CD14-positive monocyte (primary cell): ENCODE data around the gene SERPINA12. TPM values are rescaled to one million over a fixed set of nuclear protein-coding genes. Genes with fewer than 3 reads are reported as not detected.

ENCODE experiments used
- DNase-seq, 3 donors: peaks; one replicate each; pipeline ENCODE4 v3.0.0-alpha.2; 2011 to 2022
- H2AFZ ChIP-seq: 2 replicates; pipeline ENCODE4 v1.6.0; 2012; ENCODE audit warnings: mild to moderate bottlenecking, low read depth, low read length, inconsistent platforms; ENCODE audit not compliant: insufficient read depth, poor library complexity, severe bottlenecking
- H3K27ac ChIP-seq, 2 donors: 1 replicate in 1 of 2; 2 replicates in 1 of 2; pipeline ENCODE4 v1.5.1; 2012 to 2013; ENCODE audit warnings: low read length in 2 of 2, control low read depth in 1 of 2, inconsistent platforms in 1 of 2, low read depth in 1 of 2, mild to moderate bottlenecking in 1 of 2
- H3K27me3 ChIP-seq, 2 donors: one replicate each; pipeline versions ENCODE4 v1.6.0 to v1.6.1; 2011 to 2013; ENCODE audit warnings: low read length in 2 of 2; ENCODE audit not compliant: control insufficient read depth in 2 of 2, insufficient read depth in 2 of 2
- H3K36me3 ChIP-seq, 2 donors: replicated peaks in 1 of 2; 1 replicate in 1 of 2; 2 replicates in 1 of 2; pipeline versions ENCODE4 v1.5.1 to v1.6.1; 2012 to 2013; ENCODE audit warnings: low read length in 2 of 2, control low read depth in 1 of 2, inconsistent platforms in 1 of 2, mild to moderate bottlenecking in 1 of 2; ENCODE audit not compliant: insufficient read depth in 2 of 2, control insufficient read depth in 1 of 2
- H3K4me1 ChIP-seq, 2 donors: 1 replicate in 1 of 2; 2 replicates in 1 of 2; pipeline versions ENCODE4 v1.5.1 to v1.6.1; 2012 to 2013; ENCODE audit warnings: low read length in 2 of 2, control low read depth in 1 of 2, inconsistent platforms in 1 of 2, mild to moderate bottlenecking in 1 of 2, moderate library complexity in 1 of 2; ENCODE audit not compliant: insufficient read depth in 2 of 2, control insufficient read depth in 1 of 2
- H3K4me2 ChIP-seq: replicated peaks from 2 replicates; pipeline ENCODE3; 2012; ENCODE audit warnings: low read length, moderate library complexity, mild to moderate bottlenecking; ENCODE audit not compliant: poor library complexity, severe bottlenecking; ENCODE audit errors: extremely low read depth
- H3K4me3 ChIP-seq, 3 experiments: fragments of 200-600 bp in 1 of 3; sonication (generic) in 1 of 3; replicated peaks in 1 of 3; 1 replicate in 2 of 3; 2 replicates in 1 of 3; pipeline ENCODE4 v1.5.1; 2011 to 2013; ENCODE audit warnings: low read length in 3 of 3, mild to moderate bottlenecking in 3 of 3, control low read depth in 2 of 3, low read depth in 2 of 3, inconsistent platforms in 1 of 3, moderate library complexity in 1 of 3
- H3K79me2 ChIP-seq: 2 replicates; pipeline ENCODE4 v1.6.0; 2012; ENCODE audit warnings: mild to moderate bottlenecking, control low read depth, inconsistent platforms, low read length, moderate library complexity; ENCODE audit not compliant: insufficient read depth
- H3K9ac ChIP-seq: 2 replicates; pipeline ENCODE4 v1.6.0; 2017; ENCODE audit warnings: low read length, mild to moderate bottlenecking; ENCODE audit not compliant: insufficient read depth, poor library complexity, severe bottlenecking
- H3K9me3 ChIP-seq, 2 donors: replicated peaks in 1 of 2; 1 replicate in 1 of 2; 2 replicates in 1 of 2; pipeline versions ENCODE4 v1.5.1 to v1.6.1; 2012 to 2013; ENCODE audit warnings: low read length in 2 of 2, control low read depth in 1 of 2; ENCODE audit not compliant: control insufficient read depth in 1 of 2, insufficient read depth in 1 of 2
- H4K20me1 ChIP-seq: 2 replicates; pipeline ENCODE4 v1.6.0; 2012; ENCODE audit warnings: mild to moderate bottlenecking, low read length, control low read depth, moderate library complexity; ENCODE audit not compliant: insufficient read depth
- H3K27ac Mint-ChIP-seq, 7 donors: one replicate each; pipeline ENCODE4 v1.8.0; 2020; ENCODE audit warnings: mild to moderate bottlenecking in 7 of 7, mixed read lengths in 7 of 7, moderate library complexity in 6 of 7, inconsistent platforms in 2 of 7
- H3K27me3 Mint-ChIP-seq, 3 donors: one replicate each; pipeline ENCODE4 v1.8.0; 2021 to 2022; ENCODE audit warnings: low read depth in 3 of 3, mild to moderate bottlenecking in 3 of 3, mixed read lengths in 3 of 3, moderate library complexity in 3 of 3, inconsistent platforms in 1 of 3
- H3K36me3 Mint-ChIP-seq, 2 donors: one replicate each; pipeline ENCODE4 v1.8.0; 2020; ENCODE audit warnings: mixed read lengths in 2 of 2, inconsistent platforms in 1 of 2, mild to moderate bottlenecking in 1 of 2
- H3K4me1 Mint-ChIP-seq: one replicate; pipeline ENCODE4 v1.8.0; 2020; ENCODE audit warnings: mild to moderate bottlenecking, mixed read lengths
- H3K4me3 Mint-ChIP-seq, 2 donors: one replicate each; pipeline ENCODE4 v1.8.0; 2020; ENCODE audit warnings: mild to moderate bottlenecking in 2 of 2, mixed read lengths in 2 of 2, moderate library complexity in 1 of 2
- H3K9me3 Mint-ChIP-seq, 7 donors: one replicate each; pipeline ENCODE4 v1.8.0; 2020 to 2022; ENCODE audit warnings: mixed read lengths in 7 of 7, mild to moderate bottlenecking in 6 of 7, moderate library complexity in 6 of 7, inconsistent platforms in 2 of 7
- WGBS: methylation state at CpG from one replicate; pipeline ENCODE4 v1.1.5; 2013; ENCODE audit warnings: missing lambda C conversion rate; ENCODE audit not compliant: insufficient coverage; 5-methylcytosine and 5-hydroxymethylcytosine counted together
- intact Hi-C, 2 donors: fragments of 100-400 bp; cut with micrococcal nuclease; formaldehyde crosslinking; loops; one replicate each; pipeline versions ENCODE4 v1.15.0 to v1.15.1; 2023
- polyA plus RNA-seq, 3 donors: library from polyadenylated mRNA; depleted of rRNA in 1 of 3; unstranded in 2 of 3; stranded (reverse) in 1 of 3; fragments of 300-500 nt in 2 of 3; fragments of >200 nt in 1 of 3; fragmentation: Illumina TruSeq in 2 of 3; gene quantifications; 1 replicate in 2 of 3; 2 replicates in 1 of 3; pipeline ENCODE4 v1.2.3, GENCODE V29; 2012 to 2021
- TF ChIP-seq, protein P1 (sequence below): fragments of 200-600 bp; IDR thresholded peaks from one replicate; pipeline ENCODE4 v1.8.0; 2022; ENCODE audit warnings: antibody characterized with exemption, mild to moderate bottlenecking

SERPINA12 gene
- polyA plus RNA-seq, 3 donors: not detected

- no peak for DNase-seq
- Mint-ChIP-seq H3K27ac (no peak overlapping the region), H3K9me3 (peaks cover 0 to 1% (median 0%) of the 10 kb centered on the region in 7 donors), H3K36me3 (no peaks in the 10 kb centered on the region), H3K4me1 (no peaks in the 10 kb centered on the region), H3K27me3 (peaks cover 23 to 53% (median 24%) of the 10 kb centered on the region in 3 donors), H3K4me3 (no peak overlapping the region)
- H3K27me3 ChIP-seq: peaks cover 15 to 21% of the 10 kb centered on the region in 2 donors
- H3K9me3 ChIP-seq: no peaks in the 10 kb centered on the region
- H2AFZ ChIP-seq: no peak overlapping the region
- TF ChIP-seq, protein P1, sequence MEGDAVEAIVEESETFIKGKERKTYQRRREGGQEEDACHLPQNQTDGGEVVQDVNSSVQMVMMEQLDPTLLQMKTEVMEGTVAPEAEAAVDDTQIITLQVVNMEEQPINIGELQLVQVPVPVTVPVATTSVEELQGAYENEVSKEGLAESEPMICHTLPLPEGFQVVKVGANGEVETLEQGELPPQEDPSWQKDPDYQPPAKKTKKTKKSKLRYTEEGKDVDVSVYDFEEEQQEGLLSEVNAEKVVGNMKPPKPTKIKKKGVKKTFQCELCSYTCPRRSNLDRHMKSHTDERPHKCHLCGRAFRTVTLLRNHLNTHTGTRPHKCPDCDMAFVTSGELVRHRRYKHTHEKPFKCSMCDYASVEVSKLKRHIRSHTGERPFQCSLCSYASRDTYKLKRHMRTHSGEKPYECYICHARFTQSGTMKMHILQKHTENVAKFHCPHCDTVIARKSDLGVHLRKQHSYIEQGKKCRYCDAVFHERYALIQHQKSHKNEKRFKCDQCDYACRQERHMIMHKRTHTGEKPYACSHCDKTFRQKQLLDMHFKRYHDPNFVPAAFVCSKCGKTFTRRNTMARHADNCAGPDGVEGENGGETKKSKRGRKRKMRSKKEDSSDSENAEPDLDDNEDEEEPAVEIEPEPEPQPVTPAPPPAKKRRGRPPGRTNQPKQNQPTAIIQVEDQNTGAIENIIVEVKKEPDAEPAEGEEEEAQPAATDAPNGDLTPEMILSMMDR: no peak
- 39% methylated on average over 2 of the region's 8 CpGs for WGBS
- intact Hi-C loops: no loop called here
- no peaks in the 10 kb centered on the region for H4K20me1 ChIP-seq
- no peaks in the 10 kb centered on the region for H3K36me3 ChIP-seq
- no peak overlapping the region for H3K4me3 ChIP-seq
- no peaks in the 10 kb centered on the region for H3K79me2 ChIP-seq
- no peak overlapping the region for H3K9ac ChIP-seq
- no peak overlapping the region for H3K4me2 ChIP-seq
- no peaks in the 10 kb centered on the region for H3K4me1 ChIP-seq
- no peak overlapping the region for H3K27ac ChIP-seq
Observed at GRCh38 chr14:94451091-94451771, 58.0 kb downstream of the SERPINA12 start.

- H3K9me3 ChIP-seq: no peaks in the 10 kb centered on the region
- no peaks in the 10 kb centered on the region for H3K79me2 ChIP-seq
- Mint-ChIP-seq H3K4me3 (no peak overlapping the region), H3K27ac (no peak overlapping the region), H3K27me3 (peaks cover 21 to 55% (median 24%) of the 10 kb centered on the region in 3 donors), H3K4me1 (no peaks in the 10 kb centered on the region), H3K9me3 (peaks cover 0 to 3% (median 0%) of the 10 kb centered on the region in 7 donors), H3K36me3 (no peaks in the 10 kb centered on the region)
- H3K27ac ChIP-seq: no peak overlapping the region
- TF ChIP-seq, protein P1: no peak
- no peak overlapping the region for H3K4me2 ChIP-seq
- no peaks in the 10 kb centered on the region for H3K4me1 ChIP-seq
- no peak overlapping the region for H3K9ac ChIP-seq
- H2AFZ ChIP-seq: no peak overlapping the region
- no peaks in the 10 kb centered on the region for H4K20me1 ChIP-seq
- WGBS: 56% methylated on average over 3 of the region's 3 CpGs
- DNase-seq: no peak
- peaks cover 15 to 21% of the 10 kb centered on the region in 2 donors for H3K27me3 ChIP-seq
- no peak overlapping the region for H3K4me3 ChIP-seq
- intact Hi-C loops: no loop called here
- H3K36me3 ChIP-seq: no peaks in the 10 kb centered on the region
Observed at GRCh38 chr14:94450722-94451090, 58.6 kb downstream of the SERPINA12 start.
